ENCODE measurements around the gene CNNM1. TPM values are rescaled to one million over a fixed set of nuclear protein-coding genes. Genes with fewer than 3 reads are reported as not detected.

CNNM1 gene
- total and polyA plus RNA-seq, 9 of the 15 experiments (the other 6 are each of a cell fraction or from before 2014, with no cell fraction given) = not detected

DNA sequence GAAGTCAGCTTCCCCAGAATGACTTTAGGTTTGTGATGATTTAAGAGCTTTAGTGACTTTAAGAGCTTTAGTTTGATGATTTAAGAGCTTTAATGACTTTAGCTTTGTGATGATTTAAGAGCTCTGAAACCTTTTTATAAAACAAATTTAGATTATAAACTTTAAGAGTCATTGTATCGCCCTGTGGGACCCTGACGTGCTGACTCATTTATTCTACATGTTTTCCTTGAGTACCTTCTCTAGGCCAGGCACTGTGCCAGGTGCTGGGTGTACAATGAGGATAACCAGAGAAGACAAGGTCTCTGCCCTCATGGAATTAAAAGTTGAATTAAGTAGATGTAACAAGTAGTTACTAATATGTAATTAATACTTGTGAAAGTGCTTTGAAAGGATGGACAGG is 45.4 kb downstream of the CNNM1 start (continued):
- TF ChIP-seq, protein P1, sequence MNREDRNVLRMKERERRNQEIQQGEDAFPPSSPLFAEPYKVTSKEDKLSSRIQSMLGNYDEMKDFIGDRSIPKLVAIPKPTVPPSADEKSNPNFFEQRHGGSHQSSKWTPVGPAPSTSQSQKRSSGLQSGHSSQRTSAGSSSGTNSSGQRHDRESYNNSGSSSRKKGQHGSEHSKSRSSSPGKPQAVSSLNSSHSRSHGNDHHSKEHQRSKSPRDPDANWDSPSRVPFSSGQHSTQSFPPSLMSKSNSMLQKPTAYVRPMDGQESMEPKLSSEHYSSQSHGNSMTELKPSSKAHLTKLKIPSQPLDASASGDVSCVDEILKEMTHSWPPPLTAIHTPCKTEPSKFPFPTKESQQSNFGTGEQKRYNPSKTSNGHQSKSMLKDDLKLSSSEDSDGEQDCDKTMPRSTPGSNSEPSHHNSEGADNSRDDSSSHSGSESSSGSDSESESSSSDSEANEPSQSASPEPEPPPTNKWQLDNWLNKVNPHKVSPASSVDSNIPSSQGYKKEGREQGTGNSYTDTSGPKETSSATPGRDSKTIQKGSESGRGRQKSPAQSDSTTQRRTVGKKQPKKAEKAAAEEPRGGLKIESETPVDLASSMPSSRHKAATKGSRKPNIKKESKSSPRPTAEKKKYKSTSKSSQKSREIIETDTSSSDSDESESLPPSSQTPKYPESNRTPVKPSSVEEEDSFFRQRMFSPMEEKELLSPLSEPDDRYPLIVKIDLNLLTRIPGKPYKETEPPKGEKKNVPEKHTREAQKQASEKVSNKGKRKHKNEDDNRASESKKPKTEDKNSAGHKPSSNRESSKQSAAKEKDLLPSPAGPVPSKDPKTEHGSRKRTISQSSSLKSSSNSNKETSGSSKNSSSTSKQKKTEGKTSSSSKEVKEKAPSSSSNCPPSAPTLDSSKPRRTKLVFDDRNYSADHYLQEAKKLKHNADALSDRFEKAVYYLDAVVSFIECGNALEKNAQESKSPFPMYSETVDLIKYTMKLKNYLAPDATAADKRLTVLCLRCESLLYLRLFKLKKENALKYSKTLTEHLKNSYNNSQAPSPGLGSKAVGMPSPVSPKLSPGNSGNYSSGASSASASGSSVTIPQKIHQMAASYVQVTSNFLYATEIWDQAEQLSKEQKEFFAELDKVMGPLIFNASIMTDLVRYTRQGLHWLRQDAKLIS (CRISPR knock-in tag; IDR thresholded peaks at IDR 0.05) = no peak
- no peak for TF ChIP-seq SMARCC2 (IDR thresholded peaks at IDR 0.05; ENCODE audit: low read depth)

DNA sequence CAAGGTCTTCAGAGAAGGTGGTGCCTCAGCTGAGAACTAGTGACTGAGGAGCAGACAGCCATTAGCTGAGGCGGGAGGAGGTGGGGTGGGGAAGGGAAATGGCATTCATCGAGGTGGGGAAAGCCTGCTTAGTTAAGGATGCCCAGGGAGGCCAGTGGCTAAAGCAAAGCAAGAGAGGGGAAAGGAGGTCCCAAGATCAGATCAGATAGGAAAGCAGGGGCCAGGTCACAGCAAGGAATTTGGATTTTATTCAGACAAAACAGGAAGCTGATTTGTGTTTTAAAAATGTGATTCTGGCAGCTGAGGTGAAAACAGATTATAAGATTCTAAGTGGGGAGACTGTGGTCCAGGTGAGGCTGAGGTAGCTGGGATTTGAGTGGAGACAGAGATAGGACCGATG is 45.8 kb downstream of the CNNM1 start:
- intact Hi-C loops (cut with micrococcal nuclease) = no loop called here
- no peaks in the 10 kb centered on the region for H3K4me1 ChIP-seq (replicated peaks in 1 of 2; ENCODE audit: control insufficient read depth in 2 of 2, insufficient read depth in 2 of 2, low read length in 2 of 2)
- ATAC-seq = no peak
- ChIA-PET CTCF (ENCODE audit: low intra/inter-chr PET ratio) (no interaction called here), POLR2A (interaction anchor here (0.6 kb wide), 1 partner anchor 365 kb away, joined by 3 read pairs; no protein-coding TSS in a partner anchor)
- no peak overlapping the region for H3K4me3 ChIP-seq
- H3K9me1 ChIP-seq (ENCODE audit: control insufficient read depth, insufficient read depth, low read length) = no peaks in the 10 kb centered on the region
- in situ Hi-C loops (cut with MboI) = no loop called here
- H3K9ac ChIP-seq (ENCODE audit: insufficient read depth in 1 of 2, low read depth in 2 of 2, low read length in 2 of 2) = no peak overlapping the region
- no peak overlapping the region for H3K4me2 ChIP-seq (ENCODE audit: insufficient read depth, low read length)
- H3K36me3 ChIP-seq (ENCODE audit: control insufficient read depth, insufficient read depth, low read length) = no peaks in the 10 kb centered on the region
- H3K9me3 ChIP-seq (replicated peaks; ENCODE audit: control insufficient read depth, insufficient read depth, low read depth, low read length) = no peaks in the 10 kb centered on the region
- no peak for FAIRE-seq
- H3K27me3 ChIP-seq (ENCODE audit: control insufficient read depth in 2 of 2, insufficient read depth in 2 of 2, low read length in 2 of 2) = peaks cover 0 to 8% of the 10 kb centered on the region in 2 experiments; a peak in 1 of 5 replicates
- BruUV-seq (replicated peaks) = no TSS peak
- WGBS (ENCODE audit: insufficient coverage, low coverage, missing lambda C conversion rate) = 0% methylated on average over 3 of the region's 3 CpGs
- H4K20me1 ChIP-seq (replicated peaks; ENCODE audit: control insufficient read depth, insufficient read depth, low read length) = no peaks in the 10 kb centered on the region
- no peak for DNase-seq (ENCODE audit: extremely low read depth in 1 of 4, low spot score in 3 of 4)
- H3K79me2 ChIP-seq (ENCODE audit: control insufficient read depth, insufficient read depth, low read length) = no peaks in the 10 kb centered on the region
- H2AFZ ChIP-seq (ENCODE audit: low read depth, low read length) = no peak overlapping the region
- no peak overlapping the region for H3K27ac ChIP-seq (ENCODE audit: extremely low read depth, low read depth, low read length)
- TF ChIP-seq, protein P2, sequence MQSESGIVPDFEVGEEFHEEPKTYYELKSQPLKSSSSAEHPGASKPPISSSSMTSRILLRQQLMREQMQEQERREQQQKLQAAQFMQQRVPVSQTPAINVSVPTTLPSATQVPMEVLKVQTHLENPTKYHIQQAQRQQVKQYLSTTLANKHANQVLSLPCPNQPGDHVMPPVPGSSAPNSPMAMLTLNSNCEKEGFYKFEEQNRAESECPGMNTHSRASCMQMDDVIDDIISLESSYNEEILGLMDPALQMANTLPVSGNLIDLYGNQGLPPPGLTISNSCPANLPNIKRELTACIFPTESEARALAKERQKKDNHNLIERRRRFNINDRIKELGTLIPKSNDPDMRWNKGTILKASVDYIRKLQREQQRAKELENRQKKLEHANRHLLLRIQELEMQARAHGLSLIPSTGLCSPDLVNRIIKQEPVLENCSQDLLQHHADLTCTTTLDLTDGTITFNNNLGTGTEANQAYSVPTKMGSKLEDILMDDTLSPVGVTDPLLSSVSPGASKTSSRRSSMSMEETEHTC (IDR thresholded peaks at IDR 0.05) = no peak
- TF ChIP-seq ZFP1 (CRISPR knock-in tag; IDR thresholded peaks at IDR 0.05) (no peak), ESRRA (IDR thresholded peaks at IDR 0.05; ENCODE audit: borderline replicate concordance, low read depth) (no peak), BRD4 (IDR thresholded peaks at IDR 0.05) (no peak), NCOA2 (IDR thresholded peaks at IDR 0.05; ENCODE audit: partially characterized antibody in 2 of 2) (no peak), SMARCE1 (IDR thresholded peaks at IDR 0.05) (no peak), SNIP1 (IDR thresholded peaks at IDR 0.05; ENCODE audit: low read depth) (no peak), PCBP1 (IDR thresholded peaks at IDR 0.05; ENCODE audit: low read depth, low read length, poor library complexity, severe bottlenecking) (no peak), POLR3G (IDR thresholded peaks at IDR 0.05; ENCODE audit: extremely low read depth, insufficient read length, insufficient replicate concordance) (no peak), HSF4 (CRISPR knock-in tag; IDR thresholded peaks at IDR 0.05; ENCODE audit: borderline replicate concordance) (no peak)
- TF ChIP-seq, protein P3, sequence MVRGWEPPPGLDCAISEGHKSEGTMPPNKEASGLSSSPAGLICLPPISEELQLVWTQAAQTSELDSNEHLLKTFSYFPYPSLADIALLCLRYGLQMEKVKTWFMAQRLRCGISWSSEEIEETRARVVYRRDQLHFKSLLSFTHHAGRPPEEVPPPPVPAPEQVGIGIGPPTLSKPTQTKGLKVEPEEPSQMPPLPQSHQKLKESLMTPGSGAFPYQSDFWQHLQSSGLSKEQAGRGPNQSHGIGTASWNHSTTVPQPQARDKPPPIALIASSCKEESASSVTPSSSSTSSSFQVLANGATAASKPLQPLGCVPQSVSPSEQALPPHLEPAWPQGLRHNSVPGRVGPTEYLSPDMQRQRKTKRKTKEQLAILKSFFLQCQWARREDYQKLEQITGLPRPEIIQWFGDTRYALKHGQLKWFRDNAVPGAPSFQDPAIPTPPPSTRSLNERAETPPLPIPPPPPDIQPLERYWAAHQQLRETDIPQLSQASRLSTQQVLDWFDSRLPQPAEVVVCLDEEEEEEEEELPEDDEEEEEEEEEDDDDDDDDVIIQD (CRISPR knock-in tag; IDR thresholded peaks at IDR 0.05) = no peak
